ENCODE measurements around the gene GINS1. TPM values are rescaled to one million over a fixed set of nuclear protein-coding genes. Genes with fewer than 3 reads are reported as not detected.

The GINS1 gene
- total RNA-seq, 1 donor: 15.9 TPM

GRCh38 chr20:25390538-25391528 is 16.6 kb upstream of the GINS1 start, which contains the start of gene ABHD12:
Gene ABHD12 (minus strand): TSS chr20:25390835. CDS start chr20:25390703, 132 bp downstream.
- peak within 1 kb of the TSS; percentile 81 for H3K4me3 ChIP-seq (ENCODE audit: low read depth, low read length)
- DNase-seq (ENCODE audit: low read depth): peak; percentile 93
- no peak for TF ChIP-seq CTCF (IDR thresholded peaks at IDR 0.05; ENCODE audit: insufficient read depth, low read length)

DNA sequence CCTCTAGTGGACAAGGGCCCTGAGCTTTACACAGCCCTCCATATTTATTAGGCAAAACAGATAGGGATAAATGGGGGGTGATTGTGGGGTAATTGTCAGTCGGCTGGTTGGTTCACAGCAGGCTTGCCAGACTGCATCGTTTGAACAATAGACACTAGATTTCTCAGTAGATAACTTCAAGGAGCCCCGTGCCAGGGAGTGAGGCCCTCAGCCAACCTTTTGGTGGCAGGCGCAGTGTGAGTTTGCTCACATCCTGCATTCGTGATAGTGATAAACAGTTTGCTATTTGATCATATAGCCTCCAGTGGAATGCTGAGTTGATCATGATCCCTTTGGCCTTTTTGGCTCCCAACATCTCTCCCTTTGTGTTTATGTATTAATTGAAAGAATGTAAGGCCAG is 13.2 kb upstream of the GINS1 start:
- no peak for TF ChIP-seq CTCF (IDR thresholded peaks at IDR 0.05; ENCODE audit: insufficient read depth, low read length)
- DNase-seq (ENCODE audit: low read depth): no peak
- no peak overlapping the region for H3K4me3 ChIP-seq (ENCODE audit: low read depth, low read length)

DNA sequence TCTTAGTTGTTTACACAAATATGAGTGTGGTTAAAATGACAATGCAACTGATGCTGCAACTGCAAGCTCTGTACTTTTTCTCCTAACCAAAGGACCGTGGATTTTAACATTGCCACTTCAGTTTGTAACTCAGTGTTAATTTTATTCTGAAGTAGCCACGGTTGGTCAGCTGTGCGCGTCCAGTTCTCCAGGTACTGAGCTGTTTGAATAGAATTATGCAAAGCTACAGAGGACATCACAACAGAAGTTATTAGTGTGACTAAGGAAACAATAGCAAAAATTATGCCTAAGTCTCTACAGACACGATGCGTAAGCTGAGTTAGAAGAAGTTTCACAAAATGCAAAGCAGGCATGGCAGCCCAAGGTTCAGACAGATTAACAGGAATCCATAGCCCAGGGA is 12.5 kb upstream of the GINS1 start:
- H3K4me3 ChIP-seq (ENCODE audit: low read depth, low read length): no peak overlapping the region
- no peak for DNase-seq (ENCODE audit: low read depth)
- no peak for TF ChIP-seq CTCF (IDR thresholded peaks at IDR 0.05; ENCODE audit: insufficient read depth, low read length)

- no peak for DNase-seq (ENCODE audit: low read depth)
- no peak overlapping the region for H3K4me3 ChIP-seq (ENCODE audit: low read depth, low read length)
- TF ChIP-seq CTCF (IDR thresholded peaks at IDR 0.05; ENCODE audit: insufficient read depth, low read length): no peak
Observed at GRCh38 chr20:25397096-25397495, 10.4 kb upstream of the GINS1 start.

DNA sequence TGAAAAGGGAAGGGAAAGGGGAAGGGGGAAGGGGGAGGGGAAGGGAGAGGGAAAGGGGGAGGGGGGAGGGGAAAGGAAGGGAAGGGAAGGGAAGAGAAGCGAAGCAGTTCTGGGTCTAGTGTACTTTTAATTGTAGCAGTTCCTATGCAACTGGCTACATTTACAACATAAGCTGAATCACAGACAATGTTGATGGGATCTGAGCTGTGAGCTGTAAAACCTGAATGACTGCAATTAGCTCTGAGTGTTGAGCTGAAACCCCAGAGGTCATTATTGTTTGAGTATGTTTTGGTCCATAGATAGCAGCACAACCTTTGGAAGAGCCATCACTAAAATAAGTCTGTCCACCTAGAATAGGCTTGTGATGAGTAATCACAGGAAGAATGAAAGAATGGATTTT is 9.7 kb upstream of the GINS1 start:
- DNase-seq (ENCODE audit: low read depth): no peak
- no peak overlapping the region for H3K4me3 ChIP-seq (ENCODE audit: low read depth, low read length)
- no peak for TF ChIP-seq CTCF (IDR thresholded peaks at IDR 0.05; ENCODE audit: insufficient read depth, low read length)

DNA sequence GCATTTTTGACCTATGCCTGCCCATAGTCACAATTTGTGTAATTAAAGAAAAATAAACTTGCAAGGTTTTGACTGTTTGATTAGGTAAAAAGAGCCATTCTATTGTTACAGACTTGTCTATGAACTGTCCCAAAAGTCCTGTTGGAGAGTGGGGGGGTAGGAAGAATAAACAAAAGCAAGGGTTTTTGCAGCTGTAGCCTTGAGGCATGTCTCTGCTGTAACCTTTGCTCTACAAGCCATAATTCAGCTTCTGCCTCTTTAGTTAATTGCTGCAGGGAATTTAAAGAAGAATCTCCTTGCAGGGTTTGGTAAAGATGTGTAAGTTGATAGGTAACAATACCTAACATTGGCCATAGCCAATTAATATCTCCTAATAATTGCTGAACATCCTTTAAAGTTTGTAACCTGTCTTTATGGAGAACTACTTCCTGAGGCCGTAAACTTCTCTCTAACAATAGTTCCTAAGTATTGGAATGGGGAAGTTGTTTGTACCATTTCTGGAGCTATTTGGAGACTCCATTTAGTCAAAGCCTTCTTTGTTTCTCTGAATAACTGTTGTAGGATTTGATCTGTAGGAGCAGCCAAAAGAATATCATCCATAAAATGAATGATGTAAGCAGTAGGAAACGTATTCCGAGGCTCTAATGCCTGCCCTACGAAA is 9.0 kb upstream of the GINS1 start:
- no peak for DNase-seq (ENCODE audit: low read depth)
- no peak for TF ChIP-seq CTCF (IDR thresholded peaks at IDR 0.05; ENCODE audit: insufficient read depth, low read length)

More for the DNA sequence above, 9.0 kb upstream of the GINS1 start:
- no peak overlapping the region for H3K4me3 ChIP-seq (ENCODE audit: low read depth, low read length)
